Measurements from ENCODE around the gene CAPN1.
"Not testable (repeated sequence)": the region's sequence is repeated elsewhere in the genome, so short reads cannot be mapped to it uniquely, and the experiment has no call there.

Gene CAPN1

GRCh38 chr11:65157336-65157735 is 24.4 kb upstream of the CAPN1 start:
- intact Hi-C loops (cut with DNase I), result no loop called here
- no peak for DNase-seq

DNA sequence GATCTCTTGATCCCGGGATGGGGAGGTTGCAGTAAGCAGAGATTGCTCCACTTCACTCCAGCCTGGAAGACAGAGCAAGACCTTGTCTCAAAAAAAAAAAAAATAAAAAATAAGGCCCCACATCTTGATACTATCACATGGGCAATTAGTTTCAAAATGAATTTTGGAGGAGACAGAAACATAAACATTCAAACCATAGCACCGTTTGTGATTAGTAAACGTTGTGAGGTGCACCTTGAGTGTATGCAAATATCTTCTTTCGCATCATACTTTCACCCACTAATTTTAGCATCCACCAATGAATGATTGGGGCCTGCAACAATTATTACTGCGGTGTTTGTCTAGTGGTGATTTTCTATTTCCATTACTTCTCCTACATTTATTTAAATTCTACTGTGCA is 22.7 kb upstream of the CAPN1 start:
- no peak for DNase-seq
- intact Hi-C loops (cut with DNase I), result no loop called here

DNA sequence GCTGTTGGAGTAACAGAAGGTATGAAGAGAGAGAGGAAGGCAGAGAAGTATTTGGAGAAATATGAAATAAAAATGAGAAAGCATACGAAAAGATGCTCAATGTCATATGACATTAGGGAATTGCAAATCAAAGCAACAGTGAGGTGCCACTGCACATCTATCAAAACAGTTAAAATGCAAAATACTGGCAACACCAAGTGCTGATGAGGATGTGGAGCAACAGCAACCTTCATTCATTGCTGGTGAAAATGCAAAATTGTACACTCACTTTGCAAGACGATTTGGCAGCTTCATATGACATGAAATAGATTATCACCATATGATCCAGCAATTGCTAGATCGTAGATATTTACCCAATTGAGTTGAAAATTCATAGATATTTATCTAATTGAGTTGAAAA is 21.1 kb upstream of the CAPN1 start:
- intact Hi-C loops (cut with DNase I), result no loop called here
- DNase-seq, result no peak

GRCh38 chr11:65163684-65164083 is 18.0 kb upstream of the CAPN1 start:
- no peak for DNase-seq
- intact Hi-C loops (cut with DNase I), result no loop called here

DNA sequence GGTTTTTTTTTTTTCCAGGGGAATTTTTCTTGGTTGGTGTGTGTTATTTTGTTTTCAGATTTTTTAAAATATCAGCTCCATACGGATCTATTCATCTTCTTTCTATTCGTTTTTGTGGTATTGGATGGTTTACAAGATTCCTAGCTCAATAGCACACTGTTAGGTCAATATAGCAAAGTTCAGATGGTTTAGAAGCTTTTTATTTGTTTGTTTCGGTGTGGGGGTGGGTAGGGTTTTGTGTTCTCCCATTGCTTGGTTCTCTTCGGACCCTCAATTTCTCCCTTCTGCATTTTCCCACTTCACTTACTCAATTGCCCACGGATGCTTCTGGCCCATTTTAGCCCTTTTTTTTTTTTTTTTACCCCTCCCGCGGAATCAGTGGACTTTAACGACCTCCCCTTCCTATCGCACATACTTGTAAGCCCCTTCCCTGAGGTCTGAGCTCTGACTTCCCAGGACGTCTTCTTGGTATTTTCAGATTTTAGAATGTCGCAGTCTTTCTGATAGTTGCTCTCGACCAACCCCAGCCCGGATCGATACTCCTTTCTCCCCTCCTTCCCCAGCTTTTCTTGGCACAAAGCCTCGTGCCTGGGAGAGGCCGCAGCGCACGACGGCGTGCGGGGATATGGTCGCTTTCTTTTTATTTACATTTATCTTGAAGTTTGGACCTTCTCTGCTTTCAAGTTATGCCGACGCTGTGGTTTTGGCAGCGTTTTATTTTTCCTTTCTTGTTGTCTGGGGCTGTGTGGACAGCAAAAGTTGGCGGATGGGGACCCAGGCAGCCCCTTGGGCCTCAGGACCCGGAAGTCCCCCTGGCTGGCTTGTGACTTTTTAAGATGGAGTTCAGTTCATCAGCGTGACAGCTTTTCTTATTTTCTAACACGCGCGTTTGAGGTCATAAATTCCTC is 16.1 kb upstream of the CAPN1 start:
- DNase-seq, result peak in 1 of 10 donors; percentile 55
- intact Hi-C loops (cut with DNase I), result no loop called here

DNA sequence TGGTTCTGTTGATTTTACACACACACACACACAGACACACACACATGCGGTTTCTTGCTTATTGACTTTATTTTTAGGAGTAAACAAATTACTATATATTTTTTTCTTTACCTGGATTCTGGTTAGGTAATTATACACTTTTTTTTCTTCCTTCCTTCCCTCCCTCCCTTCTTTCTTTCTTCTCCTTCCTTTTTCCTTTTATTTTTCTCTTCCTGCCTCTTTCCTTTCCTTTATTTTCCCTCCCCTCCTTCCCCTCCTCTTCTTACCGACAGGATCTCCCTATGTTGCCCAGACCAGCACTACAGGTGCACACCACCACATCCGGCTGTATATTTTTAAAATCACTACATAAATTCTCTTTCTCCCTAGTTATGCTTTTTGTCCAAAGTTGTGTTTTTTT is 14.8 kb upstream of the CAPN1 start:
- no peak for DNase-seq
- intact Hi-C loops (cut with DNase I), result no loop called here

- peak in 1 of 10 donors; percentile 14 for DNase-seq
- intact Hi-C loops (cut with DNase I), result no loop called here
Observed at GRCh38 chr11:65167656-65168055, 14.1 kb upstream of the CAPN1 start.

DNA sequence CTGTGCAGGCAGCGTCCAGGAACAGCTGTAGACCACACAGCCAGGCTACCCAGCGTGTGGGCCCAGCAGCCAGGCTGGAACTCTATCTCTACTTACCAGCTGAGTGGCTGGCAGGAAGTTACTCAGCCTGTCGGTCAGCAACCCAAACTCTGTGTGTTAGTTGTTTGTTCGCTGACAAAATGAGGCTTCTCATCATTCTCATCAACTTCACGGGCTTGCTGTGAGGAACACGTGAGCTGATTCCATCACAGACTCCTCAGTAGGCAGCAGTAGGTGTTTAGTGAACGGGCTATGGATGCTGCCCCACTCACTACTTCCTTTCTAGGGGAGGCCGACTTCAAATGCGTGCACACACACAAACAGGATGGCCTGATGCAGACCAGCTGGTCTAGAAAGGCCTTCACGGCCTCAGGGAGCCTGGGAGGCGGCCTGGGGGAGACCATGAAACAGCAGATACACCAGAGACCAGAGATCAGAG is 12.5 kb upstream of the CAPN1 start:
- peak in 1 of 10 donors; percentile 18 for DNase-seq
- intact Hi-C loops (cut with DNase I), result no loop called here

GRCh38 chr11:65170058-65170534 is 11.6 kb upstream of the CAPN1 start, which contains the start of gene SPDYC:
TSS of gene SPDYC (plus strand) at chr11:65170233. CDS start at chr11:65171358, 1,125 bp downstream.
- intact Hi-C loops (cut with DNase I), result no loop called here
- peak in 1 of 10 donors; percentile 37 for DNase-seq

DNA sequence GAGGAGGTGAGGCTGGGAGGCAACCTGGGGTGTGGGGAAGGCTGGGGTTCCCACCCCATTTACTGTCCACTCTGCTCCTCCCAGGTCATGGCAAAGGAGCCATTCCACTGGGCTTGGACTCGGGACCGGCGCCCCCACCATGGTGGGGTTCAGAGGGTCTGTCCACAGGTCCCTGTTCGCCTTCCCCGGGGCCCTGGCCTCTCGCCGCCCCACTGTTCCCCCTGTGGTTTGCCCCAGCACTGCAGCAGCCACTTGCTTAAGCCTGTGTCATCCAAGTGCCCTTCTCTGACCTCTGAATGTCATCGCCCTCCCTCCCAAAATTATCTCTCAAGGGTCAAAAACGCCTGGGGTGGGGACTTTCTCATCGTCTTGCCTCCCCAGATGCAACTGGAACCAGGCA is 9.1 kb upstream of the CAPN1 start:
- intact Hi-C loops (cut with DNase I), result no loop called here
- peak in 2 of 10 donors; percentile 32 to 50 for DNase-seq

- intact Hi-C loops (cut with DNase I); DNase-seq: not testable (repeated sequence)
Observed at GRCh38 chr11:65174571-65175010, 7.1 kb upstream of the CAPN1 start.

DNA sequence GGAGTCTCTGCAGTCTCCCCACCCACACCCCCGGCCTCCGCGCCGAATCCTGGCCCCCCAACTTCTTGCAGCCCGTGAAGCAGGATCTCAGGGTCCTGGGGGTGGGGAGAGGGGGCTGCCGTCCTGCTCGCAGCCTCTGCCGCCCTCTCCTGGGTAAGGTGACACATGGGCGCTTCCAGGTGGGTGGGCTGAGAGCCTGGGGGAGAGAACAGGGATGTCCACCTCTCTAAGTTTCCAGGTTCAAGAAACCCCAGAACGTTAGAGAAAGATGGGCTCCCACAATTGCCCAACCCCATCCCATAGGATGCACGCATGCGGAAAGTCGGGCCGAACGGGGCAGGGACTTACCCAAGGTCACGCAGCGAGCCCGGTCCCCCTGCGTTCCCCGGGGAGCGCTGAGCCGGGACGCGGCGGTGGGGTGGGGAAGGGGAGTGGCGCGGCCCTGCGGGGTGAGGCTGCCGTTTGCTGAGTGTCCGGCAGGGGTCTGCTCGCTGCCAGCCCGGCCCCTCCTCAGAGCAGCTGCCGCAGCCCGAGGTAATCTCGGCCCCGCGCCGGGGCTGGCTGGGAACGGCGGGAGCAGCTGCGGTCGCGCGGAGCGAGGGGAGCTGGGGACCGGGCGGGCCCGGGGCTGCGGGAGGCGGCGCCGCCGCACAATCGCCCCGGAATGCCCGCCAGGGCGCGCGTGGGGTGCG is 705 bp upstream of the CAPN1 start:
- intact Hi-C loops (cut with DNase I), result no loop called here
- DNase-seq, result peak in 6 of 10 donors; percentile 11 to 90 (median 37)

GRCh38 chr11:65182258-65183170 is 786 bp downstream of the CAPN1 start:
- peak in 5 of 10 donors; percentile 37 to 88 (median 45) for DNase-seq
- intact Hi-C loops (cut with DNase I), result no loop called here

- intact Hi-C loops (cut with DNase I), result no loop called here
- DNase-seq, result peak in 1 of 10 donors; percentile 67
Observed at GRCh38 chr11:65183201-65183891, 1.6 kb downstream of the CAPN1 start.

DNA sequence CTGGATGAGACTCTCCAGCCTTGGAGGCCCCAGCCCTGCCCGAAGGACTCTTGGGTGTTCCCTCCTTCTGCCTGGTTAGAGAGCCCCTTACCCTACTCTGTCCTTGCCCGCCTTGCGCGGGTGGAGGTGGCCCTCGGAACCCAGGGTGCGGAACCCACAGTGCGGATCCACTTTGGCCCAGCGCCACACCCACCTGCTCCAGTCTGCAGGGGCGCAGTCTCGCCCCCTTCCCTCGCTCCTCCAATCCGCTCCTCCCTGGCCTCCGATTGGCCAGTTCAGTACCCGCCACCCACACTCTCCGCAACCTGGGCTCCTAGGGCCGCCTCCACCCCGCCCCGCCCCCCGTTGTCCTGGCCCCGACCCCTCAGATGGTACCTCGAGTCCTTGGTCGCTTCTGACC is 2.4 kb downstream of the CAPN1 start:
- peak in 2 of 10 donors; percentile 71 to 87 for DNase-seq
- intact Hi-C loops (cut with DNase I), result no loop called here

GRCh38 chr11:65185171-65185570 is 3.4 kb downstream of the CAPN1 start:
- intact Hi-C loops (cut with DNase I), result loop anchor here (5.0 kb wide), 1 partner anchor 48 kb away; no protein-coding TSS in a partner anchor
- peak in 1 of 10 donors; percentile 22 for DNase-seq

DNA sequence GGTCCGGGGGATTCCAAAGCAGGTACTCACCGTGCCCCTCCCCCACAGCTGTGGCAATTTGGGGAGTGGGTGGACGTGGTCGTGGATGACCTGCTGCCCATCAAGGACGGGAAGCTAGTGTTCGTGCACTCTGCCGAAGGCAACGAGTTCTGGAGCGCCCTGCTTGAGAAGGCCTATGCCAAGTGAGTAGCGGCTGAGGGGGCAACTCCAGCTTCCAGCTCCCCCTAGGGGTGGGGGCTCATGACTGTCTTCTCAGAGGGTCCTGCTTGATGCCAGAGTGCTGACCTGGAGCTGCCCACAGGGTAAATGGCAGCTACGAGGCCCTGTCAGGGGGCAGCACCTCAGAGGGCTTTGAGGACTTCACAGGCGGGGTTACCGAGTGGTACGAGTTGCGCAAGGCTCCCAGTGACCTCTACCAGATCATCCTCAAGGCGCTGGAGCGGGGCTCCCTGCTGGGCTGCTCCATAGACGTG is 4.2 kb downstream of the CAPN1 start:
- DNase-seq, result peak in 2 of 10 donors; percentile 42 to 77
- intact Hi-C loops (cut with DNase I), result loop anchor here (5.0 kb wide), 1 partner anchor 49 kb away; no protein-coding TSS in a partner anchor

DNA sequence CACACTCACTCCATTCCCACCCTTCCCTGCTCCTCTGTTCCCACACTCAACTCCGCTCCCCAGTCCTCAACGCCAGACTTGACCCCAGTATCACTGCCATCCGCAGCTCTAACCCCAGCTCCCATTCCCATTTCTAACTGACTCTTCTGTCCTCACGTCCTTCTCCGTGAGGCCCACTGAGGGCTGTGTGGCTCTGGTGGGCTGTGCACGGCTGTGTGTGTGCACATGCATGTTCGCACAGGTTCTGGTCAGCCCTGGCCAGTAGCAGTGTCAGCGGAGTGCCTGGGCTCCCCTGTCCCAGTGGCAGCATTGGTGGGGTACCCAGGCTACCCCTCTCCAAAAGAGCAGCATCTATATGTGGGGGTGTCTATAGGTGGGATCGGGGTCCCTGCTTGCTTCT is 5.0 kb downstream of the CAPN1 start:
- intact Hi-C loops (cut with DNase I), result loop anchor here (5.0 kb wide), 1 partner anchor 49 kb away; no protein-coding TSS in a partner anchor
- DNase-seq, result peak in 2 of 10 donors; percentile 31 to 32

DNA sequence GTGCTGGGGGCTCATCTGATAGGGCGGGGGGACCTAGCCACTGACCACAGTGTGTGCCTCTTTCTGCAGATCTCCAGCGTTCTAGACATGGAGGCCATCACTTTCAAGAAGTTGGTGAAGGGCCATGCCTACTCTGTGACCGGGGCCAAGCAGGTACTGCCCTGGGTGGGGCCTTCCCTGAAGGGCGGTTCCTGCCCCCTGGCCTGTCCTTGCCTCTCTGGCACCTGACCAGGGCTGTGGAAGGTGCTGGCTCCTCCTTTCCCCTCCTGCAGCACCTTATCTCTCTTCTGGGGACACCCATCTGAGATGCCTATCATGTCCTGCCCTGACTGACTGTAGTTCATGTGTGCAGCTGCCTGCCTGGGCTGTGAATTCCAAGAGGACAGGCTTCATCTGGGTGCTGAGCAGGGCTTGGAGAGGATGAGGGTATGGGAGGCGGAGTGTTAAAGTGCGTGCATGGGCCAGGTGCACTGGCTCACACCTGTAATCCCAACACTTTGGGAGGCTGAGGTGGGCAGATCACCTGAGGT is 5.5 kb downstream of the CAPN1 start:
- DNase-seq, result peak in 2 of 10 donors; percentile 54 to 72
- intact Hi-C loops (cut with DNase I), result loop anchor here (5.0 kb wide), 1 partner anchor 50 kb away; no protein-coding TSS in a partner anchor
